HG03520 (cell line): ENCODE results near the gene IGF2BP1.
"Not testable (repeated sequence)": the region's sequence is repeated elsewhere in the genome, so short reads cannot be mapped to it uniquely, and the experiment has no call there.

ENCODE experiments used
- ATAC-seq: cut with Tn5 transposase; IDR thresholded peaks from one replicate; pipeline ENCODE4 v1.9.1; 2021; ENCODE audit warnings: mild to moderate bottlenecking, moderate library complexity; ENCODE audit not compliant: unreplicated experiment

IGF2BP1 gene

DNA sequence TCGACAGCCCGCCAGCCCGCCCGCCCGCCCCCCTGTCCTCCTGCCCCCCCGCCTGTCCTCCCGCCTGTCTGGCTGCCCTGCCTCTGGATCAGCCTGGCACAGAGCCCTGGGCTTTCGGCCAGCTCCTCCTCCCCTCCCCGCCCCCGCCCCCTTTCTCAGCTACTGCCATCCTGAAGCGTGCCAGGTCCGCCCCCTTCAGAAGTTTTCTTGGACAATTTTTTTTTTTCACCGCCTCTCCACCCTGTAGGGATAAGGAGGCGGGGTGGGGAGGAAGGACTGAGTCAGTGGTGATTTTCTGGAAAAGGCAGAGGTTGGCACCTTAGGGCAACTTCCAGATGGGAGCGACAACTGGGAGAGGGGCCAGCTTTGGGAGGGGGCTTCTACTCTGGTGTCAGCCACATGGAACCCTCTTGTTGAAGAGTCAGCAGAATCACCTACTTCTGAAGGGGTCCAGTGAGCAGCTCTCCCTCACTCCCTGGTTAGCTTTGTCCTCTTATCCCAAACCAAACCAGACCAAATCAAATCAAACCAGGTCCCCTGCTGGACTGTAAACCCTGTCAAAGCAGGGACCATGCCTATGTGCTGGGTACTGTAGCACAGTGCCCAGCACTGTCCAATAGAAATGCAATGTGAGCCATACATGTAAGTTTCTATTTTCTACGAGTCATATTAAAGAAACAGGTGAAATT, 19.7 kb downstream of the IGF2BP1 start:
- no peak for ATAC-seq

DNA sequence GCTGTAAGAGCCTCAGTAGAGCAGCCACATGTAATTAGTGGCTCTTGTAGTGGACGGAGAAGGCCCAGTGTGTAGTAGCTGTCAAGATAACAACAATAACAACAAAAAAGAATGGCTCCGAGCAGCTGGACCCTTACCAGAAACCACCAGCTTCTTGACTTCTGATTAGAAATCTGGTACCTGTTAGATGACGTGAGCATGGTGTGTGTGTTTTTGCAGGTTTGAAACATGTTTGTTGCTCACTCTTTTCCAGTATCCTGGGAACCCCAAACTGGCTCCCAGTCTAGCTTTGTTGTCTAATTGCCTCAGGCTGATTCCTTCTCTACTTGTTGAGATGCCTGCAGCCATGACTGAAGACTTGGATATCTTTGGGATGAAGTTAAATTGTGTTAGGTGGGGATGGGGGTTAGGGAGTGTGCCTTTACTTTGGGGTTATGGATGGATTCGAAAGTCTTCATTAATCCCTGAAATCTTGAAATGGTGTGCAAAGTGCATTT, 21.0 kb downstream of the IGF2BP1 start:
- no peak for ATAC-seq

- ATAC-seq, result no peak
Observed at GRCh38 chr17:49018748-49019147, 21.6 kb downstream of the IGF2BP1 start.

GRCh38 chr17:49020609-49021008, 23.4 kb downstream of the IGF2BP1 start:
- no peak for ATAC-seq

DNA sequence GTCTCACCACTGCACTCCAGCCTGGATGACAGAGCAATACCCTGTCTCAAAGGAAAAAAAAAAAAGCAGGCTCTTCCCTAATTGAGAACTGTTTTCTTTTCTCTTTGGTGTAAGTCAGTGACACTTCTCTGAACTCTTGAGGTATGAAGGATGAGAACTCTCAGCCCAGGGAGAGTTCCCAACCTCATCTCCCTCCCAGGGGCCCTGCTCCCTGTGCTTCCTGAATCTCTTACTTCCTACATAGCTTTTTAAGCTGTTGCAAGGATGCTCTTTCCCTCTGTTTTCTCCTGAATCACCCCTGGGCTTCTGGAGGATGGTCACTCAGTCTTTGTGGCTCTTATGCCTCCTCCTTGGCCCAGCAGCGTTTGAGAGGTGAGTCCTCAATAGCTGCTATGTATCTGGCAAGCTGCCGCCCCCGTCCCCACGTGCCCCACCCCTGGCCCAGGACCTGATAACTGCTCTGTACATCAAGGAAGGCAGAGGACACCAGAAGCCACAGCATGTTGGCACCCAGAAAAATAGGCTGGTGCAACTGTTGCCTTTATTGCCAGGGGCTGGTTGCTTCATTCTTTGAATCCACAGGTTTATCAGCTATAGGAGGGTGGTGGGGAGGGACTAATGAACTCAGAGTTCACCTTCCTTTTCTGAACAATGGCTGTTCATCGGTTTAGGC, 24.0 kb downstream of the IGF2BP1 start:
- no peak for ATAC-seq

GRCh38 chr17:49021768-49022103, 24.6 kb downstream of the IGF2BP1 start:
- ATAC-seq, result no peak

DNA sequence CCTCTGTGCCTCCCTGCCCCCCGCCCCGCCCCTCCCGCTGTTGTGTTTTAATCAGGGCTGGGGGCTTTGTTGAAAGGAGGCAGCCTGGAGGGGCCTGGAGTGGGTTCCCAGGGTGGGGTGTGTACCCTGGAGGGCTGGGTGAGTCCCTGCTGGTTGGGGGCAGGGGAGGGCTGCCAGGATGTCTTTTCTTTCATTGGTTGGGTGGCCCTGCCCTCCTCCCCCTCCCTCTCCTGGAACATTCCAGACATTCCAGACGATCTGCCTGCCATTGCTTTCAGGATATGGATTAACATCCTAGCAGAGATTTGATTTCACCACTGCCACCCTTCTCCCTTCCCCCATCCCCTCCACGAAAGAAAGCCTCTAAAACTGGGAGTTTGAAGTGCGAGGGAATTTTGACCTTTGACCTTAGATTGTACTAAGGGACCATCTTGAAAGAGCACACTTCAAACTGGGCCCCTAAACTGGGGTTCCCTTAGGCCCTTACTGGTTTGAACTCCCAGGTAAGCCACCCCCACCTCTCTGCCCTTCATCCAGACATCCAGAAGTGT, 25.3 kb downstream of the IGF2BP1 start:
- no peak for ATAC-seq

- no peak for ATAC-seq
Observed at GRCh38 chr17:49024523-49024922, 27.3 kb downstream of the IGF2BP1 start.

- ATAC-seq, result not testable (repeated sequence)
Observed at GRCh38 chr17:49026447-49026846, 29.3 kb downstream of the IGF2BP1 start.

- ATAC-seq, result no peak
Observed at GRCh38 chr17:49028271-49028670, 31.1 kb downstream of the IGF2BP1 start.

- ATAC-seq, result no peak
Observed at GRCh38 chr17:49029801-49030200, 32.6 kb downstream of the IGF2BP1 start.

DNA sequence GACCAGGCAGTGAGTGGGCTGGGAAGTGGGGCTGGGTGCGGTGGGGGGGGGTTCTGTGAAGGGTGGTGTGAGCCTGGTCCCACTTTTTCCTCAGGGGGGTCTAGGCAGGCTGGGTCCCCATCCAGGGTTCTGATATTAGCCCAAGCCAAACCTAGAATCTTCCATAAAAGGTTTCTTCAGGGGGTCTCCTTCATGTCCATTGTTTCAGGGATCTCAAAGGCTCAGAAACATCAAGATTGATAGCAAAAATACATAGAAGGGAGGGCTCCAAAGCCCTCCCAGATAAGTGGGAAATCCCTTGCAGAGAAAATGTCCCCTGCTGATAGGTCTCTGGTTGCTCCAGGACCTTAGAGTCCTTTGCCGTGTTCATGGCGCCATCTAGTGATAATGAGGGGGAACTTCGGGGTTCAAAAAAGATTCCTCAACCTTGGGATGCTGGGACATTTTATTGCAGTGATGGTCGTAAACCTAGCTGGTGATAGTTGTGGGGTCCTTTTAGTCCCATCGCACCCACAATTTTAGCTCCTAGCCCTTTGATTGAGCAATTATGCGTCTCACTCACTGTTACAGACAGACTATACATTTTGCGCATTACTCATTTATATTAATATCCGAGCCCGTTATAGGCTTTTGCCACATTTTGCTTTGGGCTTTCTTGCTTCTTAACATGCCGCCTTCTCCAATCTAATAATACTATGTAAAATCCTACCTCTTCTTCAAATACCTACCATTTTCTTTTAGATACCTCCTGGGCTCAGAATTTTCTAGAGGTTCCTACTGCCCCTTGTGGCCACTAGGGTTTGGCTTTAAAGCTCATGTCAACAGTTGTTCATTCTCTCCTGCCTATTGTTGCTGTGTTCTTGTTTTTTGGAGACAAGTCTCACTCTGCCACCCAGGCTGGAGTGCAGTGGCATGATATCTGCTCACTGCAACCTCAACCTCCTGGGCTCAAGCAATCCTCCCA, 35.1 kb downstream of the IGF2BP1 start:
- ATAC-seq, result no peak

GRCh38 chr17:49035470-49036269, 38.5 kb downstream of the IGF2BP1 start:
- ATAC-seq, result no peak

DNA sequence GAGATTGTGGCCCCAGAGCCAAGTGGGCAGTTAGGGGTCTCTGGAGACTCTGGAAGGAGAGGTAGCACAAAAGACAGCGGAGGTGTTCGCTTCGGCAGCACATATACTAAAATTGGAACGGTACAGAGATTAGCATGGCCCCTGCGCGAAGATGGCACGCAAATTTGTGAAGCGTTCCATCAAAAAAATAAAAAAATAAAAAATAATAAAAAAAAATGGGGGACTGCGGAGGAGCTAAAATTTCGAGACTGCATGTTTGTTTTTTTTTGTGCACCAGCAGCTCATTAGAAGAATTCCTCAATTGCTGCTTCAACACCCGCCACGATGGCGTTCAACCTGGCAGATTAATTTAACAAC, 39.1 kb downstream of the IGF2BP1 start:
- ATAC-seq, result no peak

DNA sequence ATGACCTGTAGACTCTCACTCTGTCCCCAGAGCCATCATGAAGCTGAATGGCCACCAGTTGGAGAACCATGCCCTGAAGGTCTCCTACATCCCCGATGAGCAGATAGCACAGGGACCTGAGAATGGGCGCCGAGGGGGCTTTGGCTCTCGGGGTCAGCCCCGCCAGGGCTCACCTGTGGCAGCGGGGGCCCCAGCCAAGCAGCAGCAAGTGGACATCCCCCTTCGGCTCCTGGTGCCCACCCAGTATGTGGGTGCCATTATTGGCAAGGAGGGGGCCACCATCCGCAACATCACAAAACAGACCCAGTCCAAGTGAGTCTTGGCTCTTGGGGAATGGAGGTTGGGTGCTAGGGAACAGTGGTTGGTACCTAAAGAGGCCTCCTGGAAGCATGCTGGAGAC, 41.0 kb downstream of the IGF2BP1 start:
- no peak for ATAC-seq

- ATAC-seq, result no peak
Observed at GRCh38 chr17:49038544-49038943, 41.4 kb downstream of the IGF2BP1 start.

GRCh38 chr17:49039518-49039917, 42.3 kb downstream of the IGF2BP1 start:
- ATAC-seq, result not testable (repeated sequence)

- no peak for ATAC-seq
Observed at GRCh38 chr17:49041527-49041926, 44.3 kb downstream of the IGF2BP1 start.

GRCh38 chr17:49045376-49045775, 48.2 kb downstream of the IGF2BP1 start:
- ATAC-seq, result no peak

DNA sequence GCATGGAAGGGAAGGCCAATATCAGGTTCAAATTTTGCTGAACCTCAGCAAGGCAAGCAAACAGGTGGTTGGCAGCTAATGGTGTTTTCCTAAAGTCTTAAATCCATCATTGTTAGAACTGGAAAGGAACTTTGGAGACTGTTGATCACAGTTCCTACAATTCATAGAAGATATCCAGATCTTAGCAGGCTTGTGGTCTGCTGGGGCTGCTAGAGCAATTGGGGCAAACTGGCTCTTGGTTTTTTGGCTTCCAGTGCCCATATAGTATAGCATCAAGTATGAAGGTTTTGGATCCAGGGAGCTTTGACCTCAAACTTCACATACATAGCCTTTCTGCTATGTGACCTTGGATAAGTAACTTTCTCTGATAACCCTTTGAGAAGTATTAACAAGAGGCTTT, 49.7 kb downstream of the IGF2BP1 start:
- no peak for ATAC-seq
